Tibial artery (tissue), 4 donors: ENCODE data around the gene TSPAN4.

ENCODE experiments used
- DNase-seq, 2 donors: peaks; one replicate each; pipeline ENCODE4 v3.0.0-alpha.2; 2019
- H3K27ac ChIP-seq, 2 donors: fragments of 200-600 bp; sonication (generic) in 1 of 2; 1 replicate in 1 of 2; 2 replicates in 1 of 2; pipeline ENCODE4 v1.5.1; 2018 to 2019; ENCODE audit warnings: mild to moderate bottlenecking in 1 of 2
- H3K27me3 ChIP-seq, 2 donors: fragments of 200-600 bp; sonication (generic) in 1 of 2; one replicate each; pipeline versions ENCODE4 v1.5.1 to v1.6.0; 2016 to 2019
- H3K36me3 ChIP-seq, 3 donors: fragments of 200-600 bp; sonication (generic) in 2 of 3; one replicate each; pipeline ENCODE4 v1.5.1; 2016 to 2019; ENCODE audit warnings: mild to moderate bottlenecking in 2 of 3
- H3K4me1 ChIP-seq, 4 donors: fragments of 200-600 bp; sonication (generic) in 2 of 4; 1 replicate in 3 of 4; 2 replicates in 1 of 4; pipeline ENCODE4 v1.5.1; 2016 to 2019
- H3K4me3 ChIP-seq, 2 donors: fragments of 200-600 bp; sonication (generic) in 1 of 2; 1 replicate in 1 of 2; 2 replicates in 1 of 2; pipeline ENCODE4 v1.5.1; 2018 to 2019; ENCODE audit warnings: mild to moderate bottlenecking in 2 of 2
- H3K9me3 ChIP-seq, 3 donors: fragments of 200-600 bp; sonication (generic) in 1 of 3; one replicate each; pipeline ENCODE4 v1.5.1; 2016 to 2019
- CTCF ChIP-seq, 2 experiments: fragments of 200-600 bp in 1 of 2; fragments of 450-650 bp in 1 of 2; IDR thresholded peaks; one replicate each; pipeline ENCODE4 v1.5.1; 2017 to 2019; ENCODE audit warnings: antibody characterized with exemption in 2 of 2, mild to moderate bottlenecking in 1 of 2, moderate library complexity in 1 of 2
- intact Hi-C: fragments of 100-400 bp; cut with DNase I; formaldehyde crosslinking; loops from one replicate; pipeline ENCODE4 v1.15.0; 2023; ENCODE audit warnings: low total_unique reads

The TSPAN4 gene

GRCh38 chr11:901452-902061 is 58.9 kb downstream of the TSPAN4 start:
- Histone ChIP-seq H3K27me3 (no peaks in the 10 kb centered on the region), H3K4me1 (no peaks in the 10 kb centered on the region), H3K36me3 (peaks cover 52 to 86% (median 68%) of the 10 kb centered on the region in 3 donors), H3K9me3 (no peaks in the 10 kb centered on the region), H3K4me3 (no peak overlapping the region), H3K27ac (no peak overlapping the region)
- intact Hi-C loops: no loop called here
- no peak for TF ChIP-seq CTCF (IDR thresholded peaks at IDR 0.05)
- no peak for DNase-seq

GRCh38 chr11:904380-904779 is 61.7 kb downstream of the TSPAN4 start:
- peaks cover 0 to 10% (median 1%) of the 10 kb centered on the region in 4 donors for H3K4me1 ChIP-seq
- no peaks in the 10 kb centered on the region for H3K9me3 ChIP-seq
- no peak for DNase-seq
- no peaks in the 10 kb centered on the region for H3K27me3 ChIP-seq
- H3K36me3 ChIP-seq: peaks cover 41 to 66% (median 54%) of the 10 kb centered on the region in 3 donors
- H3K27ac ChIP-seq: no peak overlapping the region
- intact Hi-C loops: no loop called here
- H3K4me3 ChIP-seq: no peak overlapping the region
- no peak for TF ChIP-seq CTCF (IDR thresholded peaks at IDR 0.05)

GRCh38 chr11:905952-906351 is 63.3 kb downstream of the TSPAN4 start:
- Histone ChIP-seq H3K4me3 (no peak overlapping the region), H3K36me3 (peaks cover 30 to 51% (median 38%) of the 10 kb centered on the region in 3 donors), H3K4me1 (peaks cover 0 to 20% (median 10%) of the 10 kb centered on the region in 4 donors), H3K9me3 (no peaks in the 10 kb centered on the region), H3K27ac (no peak overlapping the region), H3K27me3 (no peaks in the 10 kb centered on the region)
- intact Hi-C loops: no loop called here
- DNase-seq: no peak
- TF ChIP-seq CTCF (IDR thresholded peaks at IDR 0.05): no peak

- intact Hi-C loops: no loop called here
- DNase-seq: no peak
These were observed 65.0 kb downstream of the TSPAN4 start for GRCh38 chr11:907668-908067.

GRCh38 chr11:908273-908672 is 65.6 kb downstream of the TSPAN4 start:
- Histone ChIP-seq H3K9me3 (no peaks in the 10 kb centered on the region), H3K4me3 (no peak overlapping the region), H3K36me3 (peaks cover 12 to 27% (median 15%) of the 10 kb centered on the region in 3 donors), H3K27ac (no peak overlapping the region), H3K27me3 (no peaks in the 10 kb centered on the region), H3K4me1 (peaks cover 0 to 24% (median 14%) of the 10 kb centered on the region in 4 donors)
- DNase-seq: no peak
- intact Hi-C loops: no loop called here
- TF ChIP-seq CTCF (IDR thresholded peaks at IDR 0.05): no peak

More at GRCh38 chr11:907668-908067, 65.0 kb downstream of the TSPAN4 start:
- H3K9me3 ChIP-seq: no peaks in the 10 kb centered on the region
- no peak overlapping the region for H3K4me3 ChIP-seq
- peaks cover 0 to 24% (median 14%) of the 10 kb centered on the region in 4 donors for H3K4me1 ChIP-seq
- H3K27ac ChIP-seq: no peak overlapping the region
- peaks cover 19 to 33% (median 21%) of the 10 kb centered on the region in 3 donors for H3K36me3 ChIP-seq
- H3K27me3 ChIP-seq: no peaks in the 10 kb centered on the region
- TF ChIP-seq CTCF (IDR thresholded peaks at IDR 0.05): no peak
